ENCODE results near the gene DCAF4.

- no peak for TF ChIP-seq POLR2A (IDR thresholded peaks at IDR 0.05)
- TF ChIP-seq, protein P1, sequence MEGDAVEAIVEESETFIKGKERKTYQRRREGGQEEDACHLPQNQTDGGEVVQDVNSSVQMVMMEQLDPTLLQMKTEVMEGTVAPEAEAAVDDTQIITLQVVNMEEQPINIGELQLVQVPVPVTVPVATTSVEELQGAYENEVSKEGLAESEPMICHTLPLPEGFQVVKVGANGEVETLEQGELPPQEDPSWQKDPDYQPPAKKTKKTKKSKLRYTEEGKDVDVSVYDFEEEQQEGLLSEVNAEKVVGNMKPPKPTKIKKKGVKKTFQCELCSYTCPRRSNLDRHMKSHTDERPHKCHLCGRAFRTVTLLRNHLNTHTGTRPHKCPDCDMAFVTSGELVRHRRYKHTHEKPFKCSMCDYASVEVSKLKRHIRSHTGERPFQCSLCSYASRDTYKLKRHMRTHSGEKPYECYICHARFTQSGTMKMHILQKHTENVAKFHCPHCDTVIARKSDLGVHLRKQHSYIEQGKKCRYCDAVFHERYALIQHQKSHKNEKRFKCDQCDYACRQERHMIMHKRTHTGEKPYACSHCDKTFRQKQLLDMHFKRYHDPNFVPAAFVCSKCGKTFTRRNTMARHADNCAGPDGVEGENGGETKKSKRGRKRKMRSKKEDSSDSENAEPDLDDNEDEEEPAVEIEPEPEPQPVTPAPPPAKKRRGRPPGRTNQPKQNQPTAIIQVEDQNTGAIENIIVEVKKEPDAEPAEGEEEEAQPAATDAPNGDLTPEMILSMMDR (IDR thresholded peaks at IDR 0.05): no peak
These were observed 39.0 kb downstream of the DCAF4 start for GRCh38 chr14:72965249-72965648.
